Cardiac muscle cell (in vitro differentiated cells and primary cell): Measurements from ENCODE around the gene LPP. TPM values are rescaled to one million over a fixed set of nuclear protein-coding genes. Genes with fewer than 3 reads are reported as not detected.
A peak's percentile ranks its signal among the peaks of the same experiment; 100 is the strongest.

Source experiments
- DNase-seq, 2 donors: peaks; one replicate each; pipeline versions ENCODE4 v3.0.0 to v3.0.0-alpha.2; 2010 to 2017; ENCODE audit warnings: low read depth in 1 of 2, low spot score in 1 of 2
- H3K27ac ChIP-seq: fragments of 200-600 bp; sonication (generic); 2 replicates; pipeline ENCODE4 v1.5.1; 2016
- H3K27me3 ChIP-seq: fragments of 200-600 bp; sonication (generic); 2 replicates; pipeline ENCODE4 v1.6.0; 2016; ENCODE audit warnings: control low read depth
- H3K36me3 ChIP-seq: fragments of 200-600 bp; sonication (generic); 2 replicates; pipeline ENCODE4 v1.5.1; 2016; ENCODE audit warnings: control low read depth
- H3K4me1 ChIP-seq: fragments of 200-600 bp; sonication (generic); 2 replicates; pipeline ENCODE4 v1.8.1; 2017; ENCODE audit warnings: low read depth, mild to moderate bottlenecking, mixed run types
- H3K4me3 ChIP-seq: fragments of 200-600 bp; sonication (generic); 2 replicates; pipeline ENCODE4 v1.5.1; 2016; ENCODE audit warnings: mild to moderate bottlenecking
- H3K9me3 ChIP-seq: fragments of 200-600 bp; sonication (generic); 2 replicates; pipeline ENCODE4 v1.5.1; 2017; ENCODE audit warnings: low read depth, mild to moderate bottlenecking, control low read depth
- CTCF ChIP-seq: IDR thresholded peaks from 2 replicates; pipeline ENCODE4 v1.5.1; 2012; ENCODE audit warnings: low read depth, mild to moderate bottlenecking, low read length
- polyA plus RNA-seq: library from polyadenylated mRNA; unstranded; fragments of >200 nt; fragmentation: Nextera tagmentation; extraction: Ambion mirVana; gene quantifications from 2 replicates; pipeline ENCODE4 v1.2.1, GENCODE V29; 2016
- total RNA-seq: library from RNA; depleted of rRNA; stranded (reverse); fragments of >200 nt; gene quantifications from 2 replicates; pipeline ENCODE4 v1.2.3, GENCODE V29; 2016

Gene LPP
- total and polyA plus RNA-seq, 2 experiments from 2014 or later: 21.4 to 45.2 TPM

GRCh38 chr3:188179006-188179966, 25.3 kb downstream of the LPP start:
- Histone ChIP-seq H3K9me3 (no peaks in the 10 kb centered on the region), H3K27ac (peak overlapping the region; percentile 81), H3K36me3 (no peaks in the 10 kb centered on the region), H3K4me1 (peaks cover 18% of the 10 kb centered on the region), H3K27me3 (no peaks in the 10 kb centered on the region), H3K4me3 (no peak overlapping the region)
- TF ChIP-seq CTCF: no peak
- peak in 1 of 2 donors; percentile 64 for DNase-seq

GRCh38 chr3:188180114-188180513, 26.2 kb downstream of the LPP start:
- DNase-seq: no peak
- Histone ChIP-seq H3K4me1 (peaks cover 23% of the 10 kb centered on the region), H3K27me3 (no peaks in the 10 kb centered on the region), H3K36me3 (no peaks in the 10 kb centered on the region), H3K4me3 (no peak overlapping the region), H3K27ac (peak overlapping the region; percentile 81), H3K9me3 (no peaks in the 10 kb centered on the region)
- TF ChIP-seq CTCF: no peak

- DNase-seq: no peak
- H3K36me3 ChIP-seq: no peaks in the 10 kb centered on the region
- H3K4me3 ChIP-seq: no peak overlapping the region
- TF ChIP-seq CTCF: no peak
- H3K27me3 ChIP-seq: no peaks in the 10 kb centered on the region
- no peak overlapping the region for H3K27ac ChIP-seq
- H3K4me1 ChIP-seq: peaks cover 39% of the 10 kb centered on the region
- no peaks in the 10 kb centered on the region for H3K9me3 ChIP-seq
These were observed 29.5 kb downstream of the LPP start for GRCh38 chr3:188183452-188183851.

- peaks cover 32% of the 10 kb centered on the region for H3K4me1 ChIP-seq
- no peaks in the 10 kb centered on the region for H3K36me3 ChIP-seq
- H3K27ac ChIP-seq: no peak overlapping the region
- no peak for TF ChIP-seq CTCF
- H3K9me3 ChIP-seq: no peaks in the 10 kb centered on the region
- no peak overlapping the region for H3K4me3 ChIP-seq
- DNase-seq: no peak
- H3K27me3 ChIP-seq: no peaks in the 10 kb centered on the region
These were observed 30.2 kb downstream of the LPP start for GRCh38 chr3:188184160-188184559.

- DNase-seq: no peak
- Histone ChIP-seq H3K27me3 (no peaks in the 10 kb centered on the region), H3K27ac (no peak overlapping the region), H3K36me3 (no peaks in the 10 kb centered on the region), H3K9me3 (no peaks in the 10 kb centered on the region), H3K4me1 (peaks cover 27% of the 10 kb centered on the region), H3K4me3 (no peak overlapping the region)
- no peak for TF ChIP-seq CTCF
These were observed 30.7 kb downstream of the LPP start for GRCh38 chr3:188184649-188185048.
